Stimulated activated CD8-positive, alpha-beta memory T cell treated with anti-CD3 and anti-CD28 coated beads, Interleukin-2, amount 100 ng/mL, for 48 hours (primary cell): ENCODE results near the gene GPC3.

ENCODE experiments used
- DNase-seq, 2 donors: peaks; one replicate each; pipeline ENCODE4 v3.0.0-alpha.2; 2020; ENCODE audit warnings: low read depth in 2 of 2

The GPC3 gene

DNA sequence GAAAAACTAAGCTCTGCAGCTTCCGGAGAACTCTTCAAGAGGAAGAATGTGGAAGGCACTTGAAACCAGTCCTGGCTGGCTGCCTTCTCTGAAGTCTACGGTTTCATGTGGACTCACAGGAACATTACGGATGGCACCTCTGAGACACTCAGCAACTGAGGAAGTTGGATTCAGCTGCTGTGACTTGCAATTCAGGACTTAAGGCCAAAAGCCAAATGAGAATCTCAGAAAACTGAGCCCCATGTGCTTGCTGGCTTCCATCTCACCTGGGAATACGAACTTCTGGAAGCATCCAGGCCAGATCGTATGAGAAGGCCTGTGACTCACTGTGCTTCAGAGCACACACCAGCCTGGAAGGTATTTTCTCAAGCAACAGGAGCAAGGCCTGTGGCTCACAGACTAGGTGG is 462.3 kb downstream of the GPC3 start:
- no peak for DNase-seq

DNA sequence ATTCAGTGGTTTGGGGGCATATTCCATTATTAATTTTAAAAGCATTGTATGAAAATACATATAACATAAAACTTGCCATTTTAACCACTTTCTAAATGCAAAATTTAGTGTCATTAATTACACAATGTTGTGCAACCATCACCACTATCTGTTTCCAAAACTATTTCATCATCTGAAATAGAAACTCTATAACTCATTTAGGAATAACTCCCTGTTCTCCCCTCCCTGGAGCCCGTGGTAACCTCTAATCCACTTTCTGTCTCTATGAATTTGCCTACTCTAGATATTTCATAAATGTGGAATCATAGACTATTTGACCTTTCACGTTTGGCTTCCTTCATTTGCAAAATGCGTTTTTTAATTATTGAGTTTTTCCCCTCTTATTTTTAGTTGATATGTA is 468.7 kb downstream of the GPC3 start:
- DNase-seq: no peak

DNA sequence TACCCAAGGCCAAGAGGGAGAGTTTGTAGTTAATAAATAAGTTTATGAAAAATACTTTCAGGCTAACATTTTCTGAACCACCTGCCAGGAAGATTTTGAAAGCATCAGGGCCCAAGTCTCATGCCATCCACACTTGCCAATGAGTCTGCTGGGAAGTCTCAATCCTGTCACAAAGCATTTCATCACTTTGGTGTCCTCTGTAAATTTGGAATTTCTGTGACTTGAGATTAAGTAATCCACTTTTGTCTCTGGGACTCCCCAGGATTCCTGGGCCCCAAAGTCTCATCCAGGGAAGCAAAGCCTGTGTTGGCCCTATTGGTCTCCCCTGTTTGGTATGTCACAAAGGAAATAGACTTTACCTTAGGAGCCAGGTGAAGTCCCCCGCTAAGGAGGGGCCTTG is 470.9 kb downstream of the GPC3 start:
- DNase-seq: no peak

DNA sequence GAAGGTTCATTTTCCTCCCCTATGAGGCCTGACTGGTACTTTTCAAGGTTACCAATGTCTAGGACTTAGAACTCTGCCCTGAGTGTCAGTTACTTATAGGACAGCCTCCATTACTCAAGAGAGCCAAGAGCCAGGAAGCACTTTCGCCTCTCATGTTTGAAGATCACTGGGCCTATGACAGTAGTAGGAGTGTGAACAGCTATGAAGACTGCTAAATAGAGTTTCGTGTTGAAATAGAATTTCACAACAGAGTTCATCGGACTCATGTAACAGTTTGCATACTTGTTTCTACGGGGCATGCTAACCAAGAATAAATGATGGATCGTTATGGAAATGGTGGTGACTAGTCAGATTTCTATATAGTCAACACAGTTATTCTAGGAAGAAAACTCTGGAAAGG is 472.3 kb downstream of the GPC3 start:
- no peak for DNase-seq

DNA sequence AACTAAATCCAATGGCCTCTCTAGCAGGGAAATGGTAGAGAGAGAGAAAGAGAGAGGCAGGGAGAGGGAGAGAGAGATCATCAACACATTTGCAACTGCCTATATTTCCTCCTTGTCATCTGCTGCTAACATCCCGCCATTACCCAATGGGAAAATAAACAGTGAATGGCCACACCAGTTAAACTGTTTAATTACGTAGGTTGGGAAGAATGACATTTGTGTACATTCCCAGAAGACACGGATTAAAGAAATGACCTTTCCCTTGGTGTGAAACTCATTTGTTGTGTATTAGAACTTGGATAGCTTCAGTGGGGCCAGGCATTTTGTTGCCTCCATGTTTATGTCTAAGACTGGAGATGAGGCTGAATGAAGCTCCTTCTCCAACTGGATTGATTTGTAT is 474.4 kb downstream of the GPC3 start:
- no peak for DNase-seq

DNA sequence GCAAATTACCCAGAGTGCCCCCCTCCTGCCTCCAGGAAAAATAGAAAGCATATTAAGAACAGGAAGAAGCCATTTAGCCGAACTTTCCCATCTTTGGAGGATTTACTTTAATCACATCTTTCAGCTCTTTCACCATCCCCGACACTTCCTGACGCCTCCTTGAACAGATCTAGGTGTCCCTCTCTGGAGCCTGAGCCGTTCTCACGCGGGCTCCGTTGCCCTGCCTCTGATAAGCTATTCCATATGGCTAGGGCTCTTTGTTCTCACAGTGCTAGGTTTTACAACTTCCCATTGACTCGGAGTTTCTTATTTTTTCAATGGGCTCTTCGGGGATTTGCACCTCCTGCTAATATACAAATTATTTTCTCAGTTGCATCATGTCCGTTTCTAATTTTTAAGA is 488.0 kb downstream of the GPC3 start:
- DNase-seq: no peak

DNA sequence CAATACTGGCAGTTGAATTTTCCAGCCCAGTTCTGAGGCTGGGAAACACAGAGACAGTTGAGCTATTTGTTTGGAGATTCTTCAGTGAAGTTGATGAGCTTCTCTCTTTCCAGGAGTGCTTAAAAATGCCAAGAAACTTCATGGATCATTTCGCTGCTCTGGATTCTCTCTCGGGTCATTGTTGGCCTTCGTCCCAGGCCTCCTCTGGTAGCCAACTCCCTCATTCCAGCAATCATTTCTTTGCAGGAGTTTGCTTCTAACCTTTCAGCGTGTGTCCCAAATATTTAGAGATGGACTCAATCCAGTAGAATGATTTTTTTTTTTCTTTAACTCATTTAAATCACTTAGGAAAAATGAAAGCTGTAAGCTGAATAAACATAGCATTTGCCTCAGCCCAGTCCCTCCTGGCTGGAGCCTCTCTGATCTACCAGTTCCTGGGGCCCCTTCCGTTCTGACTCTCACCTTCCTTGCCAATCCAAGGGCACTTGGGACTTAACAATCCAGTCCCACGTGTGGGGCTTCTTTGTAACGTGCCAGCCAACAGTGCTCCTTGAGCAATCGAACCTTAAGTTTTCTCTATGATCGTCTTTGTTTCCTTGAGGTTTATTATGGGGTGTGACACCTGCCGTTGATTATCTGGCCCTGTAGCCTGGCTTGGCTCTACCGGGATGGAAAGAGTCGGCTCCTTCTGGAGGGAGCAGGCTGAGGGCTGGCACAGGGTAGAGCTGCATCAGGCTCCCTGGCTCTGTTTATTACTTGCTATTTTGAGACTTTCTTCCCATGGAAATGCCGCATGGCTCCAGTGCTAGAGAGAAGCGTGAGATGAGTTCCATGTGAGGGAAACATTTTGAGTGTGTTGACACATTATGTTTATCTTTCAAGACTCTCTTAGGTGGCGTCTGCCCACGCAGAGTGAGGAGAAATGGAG is 489.7 kb downstream of the GPC3 start:
- no peak for DNase-seq

DNA sequence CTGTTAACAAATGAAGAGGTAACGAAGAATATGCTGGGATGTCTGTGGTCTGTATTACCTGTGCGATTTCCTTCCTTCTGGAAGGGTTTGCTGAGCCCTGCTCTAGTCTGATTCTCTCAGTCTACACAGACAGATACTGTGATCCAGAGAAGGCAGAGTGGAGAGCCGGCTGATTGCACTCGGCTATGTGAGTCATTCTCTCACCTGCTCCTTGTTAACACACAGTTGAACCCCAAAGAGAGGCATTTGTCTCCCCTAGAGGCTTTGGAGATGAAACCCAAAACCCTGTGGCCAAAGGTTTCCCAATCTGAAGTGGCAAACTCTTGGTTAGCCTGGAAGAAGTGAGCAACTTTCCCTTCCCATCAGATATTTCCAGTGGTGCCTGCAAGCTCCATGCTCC is 492.0 kb downstream of the GPC3 start:
- no peak for DNase-seq

DNA sequence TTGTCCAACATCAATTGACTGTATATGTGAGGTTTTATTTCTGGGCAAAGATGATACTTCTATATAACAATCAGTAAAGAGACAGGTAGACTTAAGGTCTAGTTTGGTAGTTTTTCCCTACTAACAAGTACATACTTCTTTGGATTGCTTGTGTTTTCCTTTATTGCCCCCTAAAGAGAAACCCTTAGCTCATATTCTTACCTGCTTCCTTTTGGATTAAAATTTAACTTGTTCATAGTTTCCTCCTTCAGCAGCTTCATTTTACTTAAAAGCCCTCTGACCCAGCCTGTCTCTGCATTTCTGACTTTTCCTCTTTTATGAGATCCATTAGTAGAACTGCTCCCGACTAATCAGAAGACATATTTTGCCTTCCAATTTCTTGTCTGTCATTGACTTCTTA is 494.4 kb downstream of the GPC3 start:
- no peak for DNase-seq
